Gastroesophageal sphincter (tissue), 3 donors: Measurements from ENCODE around the gene KLHL29.

Experiments used
- EP300 ChIP-seq: sonication (generic); formaldehyde crosslinking; IDR thresholded peaks from one replicate; pipeline ENCODE4 v1.6.1; 2017; ENCODE audit warnings: antibody characterized with exemption, mild to moderate bottlenecking
- POLR2A ChIP-seq, 2 donors: fragments of 450-650 bp; IDR thresholded peaks; one replicate each; pipeline ENCODE4 v1.6.1; 2017; ENCODE audit warnings: antibody characterized with exemption in 2 of 2, mild to moderate bottlenecking in 2 of 2, moderate library complexity in 1 of 2
- POLR2AphosphoS5 ChIP-seq: sonication (generic); formaldehyde crosslinking; IDR thresholded peaks from one replicate; pipeline ENCODE4 v1.6.1; 2017; ENCODE audit warnings: antibody characterized with exemption
- TF ChIP-seq, protein P1 (sequence below), 4 experiments: fragments of 200-600 bp in 2 of 4; fragments of 450-650 bp in 2 of 4; sonication (generic) in 1 of 4; IDR thresholded peaks; one replicate each; pipeline ENCODE4 v1.5.1; 2017 to 2019; ENCODE audit warnings: antibody characterized with exemption in 4 of 4, mild to moderate bottlenecking in 2 of 4, moderate library complexity in 2 of 4

GRCh38 chr2:23342075-23342474, 42.9 kb upstream of the KLHL29 start:
- TF ChIP-seq, protein P1, sequence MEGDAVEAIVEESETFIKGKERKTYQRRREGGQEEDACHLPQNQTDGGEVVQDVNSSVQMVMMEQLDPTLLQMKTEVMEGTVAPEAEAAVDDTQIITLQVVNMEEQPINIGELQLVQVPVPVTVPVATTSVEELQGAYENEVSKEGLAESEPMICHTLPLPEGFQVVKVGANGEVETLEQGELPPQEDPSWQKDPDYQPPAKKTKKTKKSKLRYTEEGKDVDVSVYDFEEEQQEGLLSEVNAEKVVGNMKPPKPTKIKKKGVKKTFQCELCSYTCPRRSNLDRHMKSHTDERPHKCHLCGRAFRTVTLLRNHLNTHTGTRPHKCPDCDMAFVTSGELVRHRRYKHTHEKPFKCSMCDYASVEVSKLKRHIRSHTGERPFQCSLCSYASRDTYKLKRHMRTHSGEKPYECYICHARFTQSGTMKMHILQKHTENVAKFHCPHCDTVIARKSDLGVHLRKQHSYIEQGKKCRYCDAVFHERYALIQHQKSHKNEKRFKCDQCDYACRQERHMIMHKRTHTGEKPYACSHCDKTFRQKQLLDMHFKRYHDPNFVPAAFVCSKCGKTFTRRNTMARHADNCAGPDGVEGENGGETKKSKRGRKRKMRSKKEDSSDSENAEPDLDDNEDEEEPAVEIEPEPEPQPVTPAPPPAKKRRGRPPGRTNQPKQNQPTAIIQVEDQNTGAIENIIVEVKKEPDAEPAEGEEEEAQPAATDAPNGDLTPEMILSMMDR (IDR thresholded peaks at IDR 0.05) = no peak
- TF ChIP-seq POLR2A (IDR thresholded peaks at IDR 0.05) (no peak), POLR2AphosphoS5 (no peak), EP300 (no peak)
